DOHH2 (cell line): Measurements from ENCODE around the gene TSPAN14.

ENCODE experiments used
- EZH2phosphoT487 ChIP-seq: fragments of 200-600 bp; sonication (generic); IDR thresholded peaks from 2 replicates; pipeline ENCODE4 v1.6.1; 2017; ENCODE audit warnings: borderline replicate concordance, mild to moderate bottlenecking, antibody characterized with exemption, low read length, moderate library complexity, mixed read lengths
- TF ChIP-seq, protein P1 (sequence below): fragments of 200-600 bp; sonication (generic); IDR thresholded peaks from one replicate; pipeline ENCODE4 v1.5.1; 2014; ENCODE audit warnings: antibody characterized with exemption, mild to moderate bottlenecking, low read depth, low read length; ENCODE audit not compliant: poor library complexity, severe bottlenecking

DNA sequence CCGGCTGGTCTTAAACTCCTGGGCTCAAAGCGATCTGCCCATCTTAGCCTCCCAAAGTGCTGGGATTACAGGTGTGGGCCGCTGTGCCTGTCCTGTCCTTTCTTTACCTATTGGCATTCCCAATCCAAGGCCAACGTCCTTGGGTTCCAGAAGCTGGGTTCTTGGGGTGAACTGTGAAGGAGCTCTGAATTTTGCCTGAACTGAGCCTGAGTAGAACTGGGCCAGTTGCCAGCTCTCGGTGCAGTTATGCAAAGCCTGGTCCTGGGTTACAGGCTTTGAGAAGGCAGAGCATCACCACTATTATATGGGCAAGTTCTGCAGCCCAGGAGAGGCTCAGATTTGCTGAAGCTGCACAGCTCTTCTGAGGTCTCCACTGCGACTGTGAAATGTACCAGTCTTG, 59.0 kb downstream of the TSPAN14 start:
- TF ChIP-seq, protein P1, sequence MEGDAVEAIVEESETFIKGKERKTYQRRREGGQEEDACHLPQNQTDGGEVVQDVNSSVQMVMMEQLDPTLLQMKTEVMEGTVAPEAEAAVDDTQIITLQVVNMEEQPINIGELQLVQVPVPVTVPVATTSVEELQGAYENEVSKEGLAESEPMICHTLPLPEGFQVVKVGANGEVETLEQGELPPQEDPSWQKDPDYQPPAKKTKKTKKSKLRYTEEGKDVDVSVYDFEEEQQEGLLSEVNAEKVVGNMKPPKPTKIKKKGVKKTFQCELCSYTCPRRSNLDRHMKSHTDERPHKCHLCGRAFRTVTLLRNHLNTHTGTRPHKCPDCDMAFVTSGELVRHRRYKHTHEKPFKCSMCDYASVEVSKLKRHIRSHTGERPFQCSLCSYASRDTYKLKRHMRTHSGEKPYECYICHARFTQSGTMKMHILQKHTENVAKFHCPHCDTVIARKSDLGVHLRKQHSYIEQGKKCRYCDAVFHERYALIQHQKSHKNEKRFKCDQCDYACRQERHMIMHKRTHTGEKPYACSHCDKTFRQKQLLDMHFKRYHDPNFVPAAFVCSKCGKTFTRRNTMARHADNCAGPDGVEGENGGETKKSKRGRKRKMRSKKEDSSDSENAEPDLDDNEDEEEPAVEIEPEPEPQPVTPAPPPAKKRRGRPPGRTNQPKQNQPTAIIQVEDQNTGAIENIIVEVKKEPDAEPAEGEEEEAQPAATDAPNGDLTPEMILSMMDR: no peak
- no peak for TF ChIP-seq EZH2phosphoT487
